CD14-positive monocyte (primary cell): ENCODE measurements around the gene SEM1. TPM values are rescaled to one million over a fixed set of nuclear protein-coding genes. Genes with fewer than 3 reads are reported as not detected.

Source experiments
- DNase-seq, 3 donors: peaks; one replicate each; pipeline ENCODE4 v3.0.0-alpha.2; 2011 to 2022
- H2AFZ ChIP-seq: 2 replicates; pipeline ENCODE4 v1.6.0; 2012; ENCODE audit warnings: mild to moderate bottlenecking, low read depth, low read length, inconsistent platforms; ENCODE audit not compliant: insufficient read depth, poor library complexity, severe bottlenecking
- H3K27ac ChIP-seq, 2 donors: 1 replicate in 1 of 2; 2 replicates in 1 of 2; pipeline ENCODE4 v1.5.1; 2012 to 2013; ENCODE audit warnings: low read length in 2 of 2, control low read depth in 1 of 2, inconsistent platforms in 1 of 2, low read depth in 1 of 2, mild to moderate bottlenecking in 1 of 2
- H3K27me3 ChIP-seq, 2 donors: one replicate each; pipeline versions ENCODE4 v1.6.0 to v1.6.1; 2011 to 2013; ENCODE audit warnings: low read length in 2 of 2; ENCODE audit not compliant: control insufficient read depth in 2 of 2, insufficient read depth in 2 of 2
- H3K36me3 ChIP-seq, 2 donors: replicated peaks in 1 of 2; 1 replicate in 1 of 2; 2 replicates in 1 of 2; pipeline versions ENCODE4 v1.5.1 to v1.6.1; 2012 to 2013; ENCODE audit warnings: low read length in 2 of 2, control low read depth in 1 of 2, inconsistent platforms in 1 of 2, mild to moderate bottlenecking in 1 of 2; ENCODE audit not compliant: insufficient read depth in 2 of 2, control insufficient read depth in 1 of 2
- H3K4me1 ChIP-seq, 2 donors: 1 replicate in 1 of 2; 2 replicates in 1 of 2; pipeline versions ENCODE4 v1.5.1 to v1.6.1; 2012 to 2013; ENCODE audit warnings: low read length in 2 of 2, control low read depth in 1 of 2, inconsistent platforms in 1 of 2, mild to moderate bottlenecking in 1 of 2, moderate library complexity in 1 of 2; ENCODE audit not compliant: insufficient read depth in 2 of 2, control insufficient read depth in 1 of 2
- H3K4me2 ChIP-seq: replicated peaks from 2 replicates; pipeline ENCODE3; 2012; ENCODE audit warnings: low read length, moderate library complexity, mild to moderate bottlenecking; ENCODE audit not compliant: poor library complexity, severe bottlenecking; ENCODE audit errors: extremely low read depth
- H3K4me3 ChIP-seq, 3 experiments: fragments of 200-600 bp in 1 of 3; sonication (generic) in 1 of 3; replicated peaks in 1 of 3; 1 replicate in 2 of 3; 2 replicates in 1 of 3; pipeline ENCODE4 v1.5.1; 2011 to 2013; ENCODE audit warnings: low read length in 3 of 3, mild to moderate bottlenecking in 3 of 3, control low read depth in 2 of 3, low read depth in 2 of 3, inconsistent platforms in 1 of 3, moderate library complexity in 1 of 3
- H3K79me2 ChIP-seq: 2 replicates; pipeline ENCODE4 v1.6.0; 2012; ENCODE audit warnings: mild to moderate bottlenecking, control low read depth, inconsistent platforms, low read length, moderate library complexity; ENCODE audit not compliant: insufficient read depth
- H3K9ac ChIP-seq: 2 replicates; pipeline ENCODE4 v1.6.0; 2017; ENCODE audit warnings: low read length, mild to moderate bottlenecking; ENCODE audit not compliant: insufficient read depth, poor library complexity, severe bottlenecking
- H3K9me3 ChIP-seq, 2 donors: replicated peaks in 1 of 2; 1 replicate in 1 of 2; 2 replicates in 1 of 2; pipeline versions ENCODE4 v1.5.1 to v1.6.1; 2012 to 2013; ENCODE audit warnings: low read length in 2 of 2, control low read depth in 1 of 2; ENCODE audit not compliant: control insufficient read depth in 1 of 2, insufficient read depth in 1 of 2
- H4K20me1 ChIP-seq: 2 replicates; pipeline ENCODE4 v1.6.0; 2012; ENCODE audit warnings: mild to moderate bottlenecking, low read length, control low read depth, moderate library complexity; ENCODE audit not compliant: insufficient read depth
- H3K27ac Mint-ChIP-seq, 7 donors: one replicate each; pipeline ENCODE4 v1.8.0; 2020; ENCODE audit warnings: mild to moderate bottlenecking in 7 of 7, mixed read lengths in 7 of 7, moderate library complexity in 6 of 7, inconsistent platforms in 2 of 7
- H3K27me3 Mint-ChIP-seq, 3 donors: one replicate each; pipeline ENCODE4 v1.8.0; 2021 to 2022; ENCODE audit warnings: low read depth in 3 of 3, mild to moderate bottlenecking in 3 of 3, mixed read lengths in 3 of 3, moderate library complexity in 3 of 3, inconsistent platforms in 1 of 3
- H3K36me3 Mint-ChIP-seq, 2 donors: one replicate each; pipeline ENCODE4 v1.8.0; 2020; ENCODE audit warnings: mixed read lengths in 2 of 2, inconsistent platforms in 1 of 2, mild to moderate bottlenecking in 1 of 2
- H3K4me1 Mint-ChIP-seq: one replicate; pipeline ENCODE4 v1.8.0; 2020; ENCODE audit warnings: mild to moderate bottlenecking, mixed read lengths
- H3K4me3 Mint-ChIP-seq, 2 donors: one replicate each; pipeline ENCODE4 v1.8.0; 2020; ENCODE audit warnings: mild to moderate bottlenecking in 2 of 2, mixed read lengths in 2 of 2, moderate library complexity in 1 of 2
- H3K9me3 Mint-ChIP-seq, 7 donors: one replicate each; pipeline ENCODE4 v1.8.0; 2020 to 2022; ENCODE audit warnings: mixed read lengths in 7 of 7, mild to moderate bottlenecking in 6 of 7, moderate library complexity in 6 of 7, inconsistent platforms in 2 of 7
- CTCF ChIP-seq: fragments of 200-600 bp; IDR thresholded peaks from one replicate; pipeline ENCODE4 v1.8.0; 2022; ENCODE audit warnings: antibody characterized with exemption, mild to moderate bottlenecking
- WGBS: methylation state at CpG from one replicate; pipeline ENCODE4 v1.1.5; 2013; ENCODE audit warnings: missing lambda C conversion rate; ENCODE audit not compliant: insufficient coverage; 5-methylcytosine and 5-hydroxymethylcytosine counted together
- intact Hi-C, 2 donors: fragments of 100-400 bp; cut with micrococcal nuclease; formaldehyde crosslinking; loops; one replicate each; pipeline versions ENCODE4 v1.15.0 to v1.15.1; 2023
- polyA plus RNA-seq, 3 donors: library from polyadenylated mRNA; depleted of rRNA in 1 of 3; unstranded in 2 of 3; stranded (reverse) in 1 of 3; fragments of 300-500 nt in 2 of 3; fragments of >200 nt in 1 of 3; fragmentation: Illumina TruSeq in 2 of 3; gene quantifications; 1 replicate in 2 of 3; 2 replicates in 1 of 3; pipeline ENCODE4 v1.2.3, GENCODE V29; 2012 to 2021

The SEM1 gene
- polyA plus RNA-seq, 3 donors, result 8.0 to 117 (median 98.1) TPM

- Mint-ChIP-seq H3K4me3 (no peak overlapping the region), H3K27me3 (peaks cover 0 to 6% (median 5%) of the 10 kb centered on the region in 3 donors), H3K4me1 (peaks cover 26% of the 10 kb centered on the region), H3K9me3 (peaks cover 16 to 31% (median 21%) of the 10 kb centered on the region in 7 donors), H3K27ac (no peak overlapping the region), H3K36me3 (peaks cover 0 to 6% of the 10 kb centered on the region in 2 donors)
- WGBS, result no CpG with 5 or more reads among the region's 2 CpGs
- peak overlapping the region; percentile 80 for H3K4me2 ChIP-seq
- peak overlapping the region; percentile 91 for H2AFZ ChIP-seq
- H3K27ac ChIP-seq, result no peak overlapping the region
- intact Hi-C loops, result no loop called here
- H3K9ac ChIP-seq, result no peak overlapping the region
- H3K27me3 ChIP-seq, result no peaks in the 10 kb centered on the region
- peaks cover 14 to 17% of the 10 kb centered on the region in 2 donors for H3K9me3 ChIP-seq
- peaks cover 41% of the 10 kb centered on the region for H3K79me2 ChIP-seq
- H4K20me1 ChIP-seq, result peaks cover 31% of the 10 kb centered on the region
- H3K4me1 ChIP-seq, result peaks cover 12 to 13% of the 10 kb centered on the region in 2 donors
- peaks cover 0 to 2% of the 10 kb centered on the region in 2 donors for H3K36me3 ChIP-seq
- no peak for TF ChIP-seq CTCF
- H3K4me3 ChIP-seq, result no peak overlapping the region
- DNase-seq, result no peak
Measured at GRCh38 chr7:96710544-96710943, 898 bp upstream of the SEM1 start.

- peaks cover 2 to 10% of the 10 kb centered on the region in 2 donors for H3K36me3 Mint-ChIP-seq
- H3K9me3 ChIP-seq, result peaks cover 10 to 13% of the 10 kb centered on the region in 2 donors
- peaks cover 48% of the 10 kb centered on the region for H4K20me1 ChIP-seq
- peak overlapping the region; percentile 100 for H3K4me3 Mint-ChIP-seq
- peak overlapping the region; percentile 88 for H3K9ac ChIP-seq
- no peak for TF ChIP-seq CTCF
- peaks cover 58% of the 10 kb centered on the region for H3K79me2 ChIP-seq
- peak overlapping the region; percentile 75 to 87 (median 80) for H3K4me3 ChIP-seq
- H3K9me3 Mint-ChIP-seq, result peaks cover 12 to 24% (median 20%) of the 10 kb centered on the region in 7 donors
- no peaks in the 10 kb centered on the region for H3K27me3 ChIP-seq
- H3K36me3 ChIP-seq, result peaks cover 2 to 8% of the 10 kb centered on the region in 2 donors
- no peak for DNase-seq
- peaks cover 12 to 13% of the 10 kb centered on the region in 2 donors for H3K4me1 ChIP-seq
- peaks cover 28% of the 10 kb centered on the region for H3K4me1 Mint-ChIP-seq
- intact Hi-C loops, result no loop called here
- no CpG with 5 or more reads among the region's 5 CpGs for WGBS
- H3K27me3 Mint-ChIP-seq, result peaks cover 0 to 5% (median 3%) of the 10 kb centered on the region in 3 donors
- H3K4me2 ChIP-seq, result peak overlapping the region; percentile 80
- peak overlapping the region in 6 of 7 donors; percentile 90 to 100 (median 96) for H3K27ac Mint-ChIP-seq
- peak overlapping the region; percentile 91 for H2AFZ ChIP-seq
- H3K27ac ChIP-seq, result peak overlapping the region in 1 of 2 donors; percentile 86
Measured at GRCh38 chr7:96708872-96709271, 774 bp downstream of the SEM1 start.
